Aorta (tissue), 5 donors: ENCODE results near the gene CYP2U1. TPM values are rescaled to one million over a fixed set of nuclear protein-coding genes. Genes with fewer than 3 reads are reported as not detected.
"Not testable (repeated sequence)": the region's sequence is repeated elsewhere in the genome, so short reads cannot be mapped to it uniquely, and the experiment has no call there.

Source experiments
- ATAC-seq: fragments of 200-7000 bp; cut with Tn5 transposase; one replicate; pipeline ENCODE4 v1.9.1; 2022; ENCODE audit warnings: moderate library complexity; ENCODE audit not compliant: low FRiP score
- DNase-seq, 2 donors: peaks; one replicate each; pipeline ENCODE4 v3.0.0-alpha.2; 2020
- H3K27ac ChIP-seq, 2 donors: one replicate each; pipeline ENCODE4 v1.5.1; 2013; ENCODE audit warnings: low read length in 2 of 2, mild to moderate bottlenecking in 2 of 2, moderate library complexity in 2 of 2, control low read depth in 1 of 2, inconsistent platforms in 1 of 2, low read depth in 1 of 2
- H3K27me3 ChIP-seq, 2 donors: one replicate each; pipeline ENCODE4 v1.6.1; 2013; ENCODE audit warnings: control low read depth in 1 of 2, low read length in 1 of 2, mild to moderate bottlenecking in 1 of 2, moderate library complexity in 1 of 2; ENCODE audit not compliant: insufficient read depth in 2 of 2, control insufficient read depth in 1 of 2
- H3K36me3 ChIP-seq, 2 donors: one replicate each; pipeline ENCODE4 v1.6.1; 2013; ENCODE audit warnings: control low read depth in 1 of 2, low read length in 1 of 2, mild to moderate bottlenecking in 1 of 2; ENCODE audit not compliant: insufficient read depth in 2 of 2, control insufficient read depth in 1 of 2
- H3K4me1 ChIP-seq, 2 donors: one replicate each; pipeline ENCODE4 v1.6.1; 2013; ENCODE audit warnings: low read length in 2 of 2, control low read depth in 1 of 2, mild to moderate bottlenecking in 1 of 2, moderate library complexity in 1 of 2; ENCODE audit not compliant: insufficient read depth in 2 of 2, control insufficient read depth in 1 of 2
- H3K4me3 ChIP-seq, 2 donors: one replicate each; pipeline ENCODE4 v1.5.1; 2013; ENCODE audit warnings: low read length in 2 of 2, control low read depth in 1 of 2, mild to moderate bottlenecking in 1 of 2
- H3K9me3 ChIP-seq: one replicate; pipeline ENCODE4 v1.6.1; 2013; ENCODE audit warnings: mild to moderate bottlenecking, low read length; ENCODE audit not compliant: control insufficient read depth
- WGBS, 2 donors: extraction: QIAGEN DNeasy Blood & Tissue Kit; methylation state at CpG; one replicate each; pipeline ENCODE4 v1.1.7; 2013; 5-methylcytosine and 5-hydroxymethylcytosine counted together
- intact Hi-C, 2 donors: fragments of 100-400 bp; cut with DNase I; formaldehyde crosslinking; loops; one replicate each; pipeline versions ENCODE4 v1.14.2 to v1.15.0; 2022
- polyA plus RNA-seq, 2 donors: library from polyadenylated mRNA; stranded (reverse); fragments of 200-250 nt; gene quantifications; one replicate each; pipeline ENCODE4 v1.2.3, GENCODE V29; 2013
- total RNA-seq, 2 donors: library from RNA; stranded (reverse); fragmentation: NEBNext Ultra II Directional; extraction: Animal tissue kit (Norgen Biotek cat#: 25700); gene quantifications; one replicate each; pipeline ENCODE4 v1.2.1, GENCODE V29; 2021
- donor health status: healthy with polysubstance abuse.
- donor health status: Bipolar disorder and iron deficiency.
- donor health status: DM: no; HTN: no; CAD: no.
- donor health status: DM: no; HTN: no; CAD: no.
- donor health status: DM: yes; HTN: yes; CAD: no.

CYP2U1 gene
- total and polyA plus RNA-seq, 4 donors, result 5.3 to 16.7 (median 11.1) TPM

DNA sequence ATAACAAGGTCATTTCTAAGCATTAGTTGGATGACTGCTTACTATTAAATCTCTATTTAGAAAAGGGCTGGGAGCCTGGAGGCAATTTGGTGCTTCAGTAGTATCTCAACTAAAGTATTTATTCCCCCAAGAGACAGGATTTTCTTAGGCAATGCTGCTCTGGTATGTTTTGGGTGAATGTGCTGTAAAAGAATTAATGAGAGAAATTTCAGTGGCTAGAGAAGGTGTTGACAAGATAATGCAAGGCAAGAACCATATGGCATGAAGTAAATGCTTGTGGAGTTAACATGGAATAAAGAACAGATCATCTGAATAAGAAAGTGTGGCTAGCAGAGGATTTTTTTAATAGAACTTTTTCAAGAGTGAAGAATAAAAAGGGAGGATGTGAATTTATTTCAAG lies 3.9 kb downstream of the CYP2U1 start:
- H3K27me3 ChIP-seq, result no peaks in the 10 kb centered on the region
- no peak overlapping the region for H3K4me3 ChIP-seq
- peaks cover 0 to 6% of the 10 kb centered on the region in 2 donors for H3K36me3 ChIP-seq
- no peaks in the 10 kb centered on the region for H3K9me3 ChIP-seq
- no peak overlapping the region for H3K27ac ChIP-seq
- no peaks in the 10 kb centered on the region for H3K4me1 ChIP-seq
- ATAC-seq (no peak), DNase-seq (no peak)
- intact Hi-C loops, result no loop called here

DNA sequence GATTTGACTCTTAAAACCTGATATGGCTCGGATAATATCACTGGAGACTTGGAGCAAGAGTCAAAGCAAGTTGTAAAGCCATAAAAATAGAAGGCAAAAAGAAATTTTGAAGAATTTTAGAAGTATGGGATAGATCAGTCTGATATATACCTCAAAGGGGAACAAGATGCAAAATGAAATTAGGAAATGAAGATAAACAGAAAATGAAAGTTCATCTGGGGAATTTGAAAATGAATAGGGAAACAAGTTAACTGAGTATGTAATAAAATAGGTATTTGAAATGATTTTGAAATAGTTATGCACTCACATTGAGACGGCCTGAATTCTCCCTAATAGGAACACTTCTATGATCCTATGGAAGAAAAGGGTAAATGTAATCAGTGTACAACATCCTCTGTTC lies 5.7 kb downstream of the CYP2U1 start:
- ATAC-seq (no peak), DNase-seq (no peak)
- Histone ChIP-seq H3K4me1 (no peaks in the 10 kb centered on the region), H3K27ac (no peak overlapping the region), H3K9me3 (no peaks in the 10 kb centered on the region), H3K36me3 (peaks cover 0 to 6% of the 10 kb centered on the region in 2 donors), H3K4me3 (no peak overlapping the region), H3K27me3 (no peaks in the 10 kb centered on the region)
- WGBS, 2 donors, result 95% methylated on average over 2 of the region's 2 CpGs
- intact Hi-C loops, result no loop called here

DNA sequence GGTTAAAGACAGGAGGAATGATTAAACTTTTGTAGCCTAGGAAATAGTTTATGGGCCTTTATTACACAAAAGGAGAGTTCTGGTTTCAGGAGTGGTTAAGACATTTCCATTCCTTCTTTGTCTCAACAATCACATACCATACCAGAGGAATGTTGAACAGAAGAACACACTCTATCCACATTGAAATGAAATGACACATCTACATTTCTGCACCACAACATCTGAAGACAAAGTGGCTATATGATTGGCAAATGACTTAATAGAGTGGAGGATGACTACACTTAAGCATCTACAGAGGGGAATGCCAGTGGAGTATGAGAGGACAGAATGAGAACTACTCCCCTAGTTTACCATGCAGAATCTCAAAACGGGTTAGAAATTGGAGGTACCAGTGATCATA lies 8.0 kb downstream of the CYP2U1 start:
- Histone ChIP-seq H3K36me3 (peaks cover 0 to 6% of the 10 kb centered on the region in 2 donors), H3K27ac (no peak overlapping the region), H3K4me1 (no peaks in the 10 kb centered on the region), H3K9me3 (no peaks in the 10 kb centered on the region), H3K27me3 (no peaks in the 10 kb centered on the region), H3K4me3 (no peak overlapping the region)
- WGBS, 2 donors, result 93 to 97% methylated on average over 1 of the region's 1 CpG
- no peak for ATAC-seq
- DNase-seq, result no peak
- intact Hi-C loops, result no loop called here

DNA sequence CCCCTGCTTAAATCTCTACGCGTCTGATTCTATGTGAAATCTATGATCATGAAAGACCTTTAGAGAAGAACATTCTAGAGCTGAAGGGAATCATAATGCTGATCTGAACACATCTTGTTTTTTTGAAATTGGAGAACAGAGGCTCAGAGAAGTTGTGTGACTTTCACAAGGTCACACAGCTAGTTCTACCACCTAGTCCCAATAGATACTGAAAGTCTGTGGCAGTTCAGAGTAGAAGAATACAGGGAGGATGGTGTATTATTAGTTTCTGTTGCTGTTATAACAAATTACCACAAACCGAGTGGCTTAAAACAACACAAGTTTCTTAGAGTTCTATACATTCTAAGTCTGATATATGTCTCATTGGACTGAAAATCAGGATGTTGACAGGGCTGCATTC lies 14.5 kb downstream of the CYP2U1 start:
- H3K4me3 ChIP-seq, result no peak overlapping the region
- peaks cover 0 to 9% of the 10 kb centered on the region in 2 donors for H3K36me3 ChIP-seq
- ATAC-seq (no peak), DNase-seq (no peak)
- H3K27ac ChIP-seq, result no peak overlapping the region
- no peaks in the 10 kb centered on the region for H3K27me3 ChIP-seq
- no peaks in the 10 kb centered on the region for H3K9me3 ChIP-seq
- no peaks in the 10 kb centered on the region for H3K4me1 ChIP-seq
- intact Hi-C loops, result no loop called here
- WGBS, 2 donors, result 88 to 89% methylated on average over 3 of the region's 3 CpGs

DNA sequence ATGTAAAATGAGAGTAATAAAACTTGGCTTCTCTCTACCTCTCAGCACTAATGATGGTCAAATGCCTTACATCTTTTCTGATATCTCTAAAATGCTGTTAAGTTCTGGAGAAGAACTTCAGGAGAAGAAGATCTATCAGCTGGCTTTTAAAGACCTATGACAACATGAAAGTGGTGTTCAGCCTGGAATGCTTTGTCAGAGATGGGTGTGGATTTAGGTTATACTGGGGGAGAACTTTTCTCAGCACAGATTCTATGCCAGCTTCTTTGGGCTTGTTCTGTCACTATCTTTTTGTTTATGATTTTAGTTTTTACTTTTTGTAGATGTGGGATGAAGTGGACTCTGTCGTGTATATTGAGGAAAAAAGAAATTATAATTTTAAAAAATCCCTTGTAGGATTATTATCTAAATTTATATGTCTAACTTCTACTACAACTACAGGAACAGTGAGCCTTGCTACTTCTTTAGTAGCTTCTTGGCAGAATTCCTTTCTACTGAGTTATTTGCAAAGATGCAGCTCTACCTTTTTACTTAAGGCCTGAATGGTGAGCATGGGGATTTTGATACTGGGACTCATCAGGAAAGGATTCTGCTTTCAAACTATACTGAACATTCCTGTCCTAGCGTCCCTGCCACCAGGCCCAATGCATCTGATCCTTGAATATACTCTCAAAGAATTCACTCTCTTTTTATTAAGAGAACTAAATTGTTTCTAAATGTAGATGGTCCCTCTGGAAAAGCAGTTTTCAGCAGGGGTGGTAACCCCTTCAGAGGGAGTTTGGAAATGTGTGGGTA lies 19.6 kb downstream of the CYP2U1 start:
- peaks cover 0 to 13% of the 10 kb centered on the region in 2 donors for H3K36me3 ChIP-seq
- 86 to 88% methylated on average over 2 of the region's 2 CpGs for WGBS, 2 donors

DNA sequence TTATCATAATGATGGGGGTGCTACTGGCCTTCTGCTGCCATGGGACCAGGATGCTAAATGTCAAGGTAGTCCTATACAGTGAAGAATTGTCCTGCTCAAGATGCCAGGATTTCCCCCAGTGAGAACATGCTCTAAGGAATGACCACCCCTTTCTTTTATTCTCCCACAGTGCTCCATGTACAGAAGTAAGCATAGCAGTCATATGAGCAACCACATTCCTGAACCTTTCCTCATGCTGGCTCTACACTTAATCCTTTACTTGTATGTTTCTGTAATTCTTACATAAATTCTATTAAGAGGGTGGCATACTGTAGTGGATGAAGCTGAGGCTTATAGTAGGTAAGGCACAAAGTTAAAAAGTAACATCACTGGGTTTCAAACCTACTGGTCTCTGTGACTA lies 20.2 kb downstream of the CYP2U1 start:
- DNase-seq, result no peak

More for the DNA sequence above, 19.6 kb downstream of the CYP2U1 start:
- Histone ChIP-seq H3K9me3 (no peaks in the 10 kb centered on the region), H3K4me1 (no peaks in the 10 kb centered on the region), H3K27me3 (no peaks in the 10 kb centered on the region), H3K4me3 (no peak overlapping the region), H3K27ac (no peak overlapping the region)
- no peak for DNase-seq
- intact Hi-C loops, result no loop called here
- ATAC-seq, result no peak

DNA sequence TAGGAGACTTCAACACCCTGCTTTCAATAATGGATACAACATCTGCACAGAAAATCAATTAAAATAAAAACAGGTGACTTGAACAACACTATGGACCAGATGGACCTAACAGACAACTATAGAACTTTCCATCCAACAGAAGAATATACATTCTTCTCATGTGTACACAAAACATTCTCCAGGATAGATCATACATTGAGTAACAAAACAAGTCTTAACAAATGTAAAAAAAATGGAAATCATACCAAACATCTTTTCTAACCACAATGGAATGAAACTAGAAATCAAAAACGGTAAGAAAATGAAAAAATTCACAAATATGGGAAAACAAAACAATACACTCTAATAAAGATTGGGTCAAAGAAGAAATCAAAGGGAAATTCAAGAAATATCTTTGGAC lies 24.7 kb downstream of the CYP2U1 start:
- H3K4me1 ChIP-seq, result no peaks in the 10 kb centered on the region
- H3K27me3 ChIP-seq, result no peaks in the 10 kb centered on the region
- no peak overlapping the region for H3K4me3 ChIP-seq
- H3K36me3 ChIP-seq, result peaks cover 0 to 6% of the 10 kb centered on the region in 2 donors
- peaks cover 1% of the 10 kb centered on the region for H3K9me3 ChIP-seq
- DNase-seq (no peak), ATAC-seq (no peak)
- no peak overlapping the region for H3K27ac ChIP-seq
- intact Hi-C loops, result no loop called here
- 60 to 68% methylated on average over 1 of the region's 1 CpG for WGBS, 2 donors

More for the DNA sequence above, 20.2 kb downstream of the CYP2U1 start:
- ATAC-seq, result no peak
- Histone ChIP-seq H3K36me3 (peaks cover 0 to 13% of the 10 kb centered on the region in 2 donors), H3K27me3 (no peaks in the 10 kb centered on the region), H3K4me3 (no peak overlapping the region), H3K4me1 (no peaks in the 10 kb centered on the region), H3K9me3 (no peaks in the 10 kb centered on the region), H3K27ac (no peak overlapping the region)
- intact Hi-C loops, result no loop called here

DNA sequence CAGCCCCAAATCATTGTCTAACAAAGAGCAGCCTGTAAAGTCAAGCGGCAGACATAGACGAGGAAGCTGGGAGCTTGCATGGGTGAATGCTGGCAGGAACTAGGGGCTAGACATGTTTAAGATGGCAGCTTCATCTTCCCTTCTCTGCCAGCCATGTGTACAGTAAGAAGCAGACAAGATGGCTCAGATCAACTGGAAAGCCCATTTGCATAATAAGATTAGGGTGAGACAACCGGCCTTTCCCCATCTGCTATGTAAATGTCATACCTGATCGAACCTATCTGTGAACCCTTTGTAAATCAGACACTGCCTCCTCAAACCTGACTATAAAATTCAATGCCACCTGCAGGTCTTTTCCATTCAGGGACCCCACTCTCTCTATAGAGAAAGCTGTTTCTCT lies 35.6 kb downstream of the CYP2U1 start:
- no peaks in the 10 kb centered on the region for H3K27me3 ChIP-seq
- ATAC-seq, result no peak
- no peaks in the 10 kb centered on the region for H3K4me1 ChIP-seq
- intact Hi-C loops, result no loop called here
- no peaks in the 10 kb centered on the region for H3K36me3 ChIP-seq
- no peak overlapping the region for H3K27ac ChIP-seq
- DNase-seq, result no peak
- no peak overlapping the region for H3K4me3 ChIP-seq
- 67 to 70% methylated on average over 4 of the region's 4 CpGs for WGBS, 2 donors
- H3K9me3 ChIP-seq, result no peaks in the 10 kb centered on the region

DNA sequence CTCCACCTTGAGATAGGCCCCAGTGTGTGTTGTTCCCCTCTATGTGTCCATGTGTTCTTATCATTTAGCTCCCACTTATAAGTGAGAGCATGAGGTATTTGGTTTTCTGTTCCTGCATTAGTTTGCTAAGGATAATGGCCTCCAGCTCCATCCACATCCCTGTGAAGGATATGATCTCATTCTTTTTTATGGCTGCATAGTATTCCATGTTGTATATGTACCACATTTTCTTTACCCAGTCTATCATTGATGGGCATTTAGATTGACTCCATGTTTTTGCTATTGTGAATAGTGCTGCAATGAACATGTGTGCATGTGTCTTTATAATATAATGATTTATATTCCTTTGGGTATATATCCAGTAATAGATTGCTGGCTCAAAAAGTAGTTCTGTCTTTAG lies 36.2 kb downstream of the CYP2U1 start:
- ATAC-seq, result not testable (repeated sequence)

More for the DNA sequence above, 36.2 kb downstream of the CYP2U1 start:
- H3K9me3 ChIP-seq, H3K27me3 ChIP-seq, intact Hi-C loops, H3K27ac ChIP-seq, H3K4me3 ChIP-seq, DNase-seq, H3K36me3 ChIP-seq, H3K4me1 ChIP-seq: not testable (repeated sequence)
